GM23248 (cell line): ENCODE measurements around the gene C17orf78. TPM values are rescaled to one million over a fixed set of nuclear protein-coding genes. Genes with fewer than 3 reads are reported as not detected.
"Not testable (repeated sequence)": the region's sequence is repeated elsewhere in the genome, so short reads cannot be mapped to it uniquely, and the experiment has no call there.

Experiments used
- DNase-seq: peaks from one replicate; pipeline ENCODE4 v3.0.0-alpha.2; 2015
- H2AFZ ChIP-seq: fragments of 200-600 bp; sonication (generic); 2 replicates; pipeline ENCODE4 v1.6.1; 2016; ENCODE audit warnings: antibody characterized with exemption
- H3F3A ChIP-seq: fragments of 200-600 bp; sonication (generic); 2 replicates; pipeline ENCODE4 v1.6.1; 2016; ENCODE audit warnings: mild to moderate bottlenecking, antibody characterized with exemption, mixed run types; ENCODE audit not compliant: insufficient read depth
- H3K27ac ChIP-seq: fragments of 200-600 bp; sonication (generic); 2 replicates; pipeline ENCODE4 v1.5.1; 2016; ENCODE audit warnings: mild to moderate bottlenecking
- H3K27me3 ChIP-seq: fragments of 200-600 bp; sonication (generic); replicated peaks from 2 replicates; pipeline ENCODE4 v1.6.1; 2016; ENCODE audit warnings: mild to moderate bottlenecking; ENCODE audit not compliant: insufficient read depth
- H3K36me3 ChIP-seq: fragments of 200-600 bp; sonication (generic); 2 replicates; pipeline ENCODE4 v1.6.1; 2016; ENCODE audit warnings: low read depth, mild to moderate bottlenecking
- H3K4me1 ChIP-seq: fragments of 200-600 bp; sonication (generic); 2 replicates; pipeline ENCODE4 v1.6.1; 2016; ENCODE audit warnings: mild to moderate bottlenecking; ENCODE audit not compliant: insufficient read depth
- H3K4me2 ChIP-seq: fragments of 200-600 bp; sonication (generic); one replicate; pipeline ENCODE4 v1.6.1; 2016; ENCODE audit warnings: mild to moderate bottlenecking; ENCODE audit not compliant: unreplicated experiment
- H3K4me3 ChIP-seq: fragments of 200-600 bp; sonication (generic); 2 replicates; pipeline ENCODE4 v1.5.1; 2016; ENCODE audit warnings: mild to moderate bottlenecking
- H3K79me2 ChIP-seq: fragments of 200-600 bp; sonication (generic); 2 replicates; pipeline ENCODE4 v1.6.1; 2016; ENCODE audit warnings: mild to moderate bottlenecking; ENCODE audit not compliant: insufficient read depth
- H3K9ac ChIP-seq: fragments of 200-600 bp; sonication (generic); 2 replicates; pipeline ENCODE4 v1.6.1; 2016; ENCODE audit warnings: mild to moderate bottlenecking
- H3K9me2 ChIP-seq: fragments of 200-600 bp; sonication (generic); 2 replicates; pipeline ENCODE4 v1.6.1; 2016; ENCODE audit warnings: mixed run types, mild to moderate bottlenecking, moderate library complexity; ENCODE audit not compliant: insufficient read depth
- H3K9me3 ChIP-seq: fragments of 200-600 bp; sonication (generic); one replicate; pipeline ENCODE4 v1.6.1; 2017; ENCODE audit warnings: low read depth
- H4K20me1 ChIP-seq: fragments of 200-600 bp; sonication (generic); 2 replicates; pipeline ENCODE4 v1.6.0; 2016; ENCODE audit not compliant: insufficient read depth
- EZH2 ChIP-seq: fragments of 200-600 bp; sonication (generic); IDR thresholded peaks from 2 replicates; pipeline ENCODE4 v1.6.1; 2018; ENCODE audit warnings: antibody characterized with exemption, mild to moderate bottlenecking; ENCODE audit not compliant: insufficient read depth, poor library complexity, severe bottlenecking
- EZH2phosphoT487 ChIP-seq: fragments of 200-600 bp; sonication (generic); IDR thresholded peaks from 2 replicates; pipeline ENCODE4 v1.6.1; 2018; ENCODE audit warnings: antibody characterized with exemption, moderate library complexity, mild to moderate bottlenecking, low read depth; ENCODE audit not compliant: insufficient read depth
- WGBS, 2 experiments: methylation state at CpG; one replicate each; pipeline ENCODE4 v1.1.6; 2015 to 2017; ENCODE audit warnings: low lambda C conversion rate in 2 of 2, low coverage in 1 of 2; ENCODE audit errors: missing lambda C conversion rate in 2 of 2; 5-methylcytosine and 5-hydroxymethylcytosine counted together
- in situ Hi-C: fragments of 300-500 bp; cut with MboI; formaldehyde crosslinking; loops from 2 replicates; pipeline ENCODE4 v1.15.0; 2020
- polyA plus RNA-seq: library from polyadenylated mRNA; unstranded; fragments of >200 nt; fragmentation: Nextera tagmentation; extraction: Ambion mirVana; gene quantifications from 2 replicates; pipeline ENCODE4 v1.2.1, GENCODE V29; 2016
- total RNA-seq: library from RNA; depleted of rRNA; stranded (reverse); fragments of >200 nt; shearing (Covaris generic); gene quantifications from 2 replicates; pipeline ENCODE4 v1.2.3, GENCODE V29; 2014; rRNA removed

The C17orf78 gene
- total and polyA plus RNA-seq, 2 experiments from 2014 or later, result not detected

DNA sequence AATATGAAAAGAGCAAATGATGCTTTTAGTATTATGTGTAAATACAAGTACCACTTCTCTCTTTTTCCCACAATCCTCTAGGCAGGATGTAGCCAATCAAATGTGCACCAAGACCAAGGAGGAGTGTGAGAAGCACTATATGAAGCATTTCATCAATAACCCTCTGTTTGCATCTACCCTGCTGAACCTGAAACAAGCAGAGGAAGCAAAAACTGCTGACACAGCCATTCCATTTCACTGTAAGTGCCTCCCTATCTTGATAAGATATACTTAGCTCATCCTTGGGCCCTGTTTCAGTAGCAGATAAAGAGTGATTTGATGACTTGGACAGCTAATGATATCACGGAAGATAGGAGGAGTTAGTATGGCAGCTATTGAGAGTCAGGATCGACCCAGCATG, 64.6 kb downstream of the C17orf78 start:
- H2AFZ ChIP-seq, result no peak overlapping the region
- H3K9me2 ChIP-seq, result no peaks in the 10 kb centered on the region
- no peaks in the 10 kb centered on the region for H4K20me1 ChIP-seq
- in situ Hi-C loops, result no loop called here
- no peaks in the 10 kb centered on the region for H3K27me3 ChIP-seq
- H3F3A ChIP-seq, result no peaks in the 10 kb centered on the region
- no peak overlapping the region for H3K4me2 ChIP-seq
- TF ChIP-seq EZH2, result no peak
- no peak for TF ChIP-seq EZH2phosphoT487
- no peaks in the 10 kb centered on the region for H3K4me1 ChIP-seq
- no peak overlapping the region for H3K4me3 ChIP-seq
- 96 to 100% methylated on average over 2 of the region's 2 CpGs for WGBS, 2 experiments
- H3K9me3 ChIP-seq, result no peaks in the 10 kb centered on the region
- H3K79me2 ChIP-seq, result 0 out of 2 replicates have a peak, but pooled peaks cover 5% of the 10 kb centered on the region
- no peak for DNase-seq
- no peak overlapping the region for H3K9ac ChIP-seq
- H3K27ac ChIP-seq, result no peak overlapping the region
- H3K36me3 ChIP-seq, result peaks cover 45% of the 10 kb centered on the region

DNA sequence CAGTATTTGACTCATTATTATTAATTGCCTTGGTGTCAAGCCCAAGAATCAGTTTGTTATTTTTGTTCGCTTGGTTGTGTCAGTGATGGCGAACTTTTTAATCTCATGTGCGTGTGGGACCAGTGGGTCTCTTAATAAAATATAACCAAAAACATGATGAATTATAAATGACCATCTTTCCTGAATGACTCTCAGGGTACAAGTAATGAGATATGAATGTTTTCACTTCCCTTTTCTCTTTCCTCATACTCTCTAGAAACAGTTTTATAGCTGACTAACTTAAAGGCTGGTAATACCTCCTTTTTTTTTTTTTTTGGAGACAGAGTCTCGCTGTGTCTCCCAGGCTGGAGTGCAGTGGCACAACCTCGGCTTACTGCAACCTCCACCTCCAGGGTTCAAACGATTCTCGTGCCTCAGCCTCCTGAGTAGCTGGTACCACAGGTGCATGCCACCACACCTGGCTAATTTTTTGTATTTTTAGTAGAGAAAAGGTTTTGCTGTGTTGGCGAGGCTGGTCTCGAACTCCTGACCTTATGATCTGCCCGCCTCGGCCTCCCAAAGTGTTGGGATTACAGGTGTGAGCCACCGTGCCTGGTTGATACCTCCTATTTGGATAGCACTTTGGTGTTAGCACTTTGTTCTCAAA, 65.7 kb downstream of the C17orf78 start:
- H3K79me2 ChIP-seq, H3K9me3 ChIP-seq, H3K9ac ChIP-seq, H3K4me3 ChIP-seq, H4K20me1 ChIP-seq, H3K27me3 ChIP-seq, H3K9me2 ChIP-seq, H3K27ac ChIP-seq, in situ Hi-C loops, H3F3A ChIP-seq, H3K4me2 ChIP-seq, H2AFZ ChIP-seq, H3K4me1 ChIP-seq: not testable (repeated sequence)
- WGBS, 2 experiments, result 94 to 97% methylated on average over 12 of the region's 12 CpGs
- H3K36me3 ChIP-seq, result peaks cover 45% of the 10 kb centered on the region
- peak; percentile 15 for DNase-seq

Other genes starting within 250 kb of the C17orf78 start
- 21.9 and 38.3 TPM in 2 replicates for gene ACACA, start 30.9 kb downstream of the C17orf78 start, total RNA-seq
- gene ACACA, start 30.9 kb downstream of the C17orf78 start, polyA plus RNA-seq, result 10.2 and 10.3 TPM in 2 replicates
- 16.9 and 18.3 TPM in 2 replicates for gene TADA2A, start 30.9 kb downstream of the C17orf78 start, total RNA-seq
- 15.1 and 16.7 TPM in 2 replicates for gene TADA2A, start 30.9 kb downstream of the C17orf78 start, polyA plus RNA-seq
- 154 and 161 TPM in 2 replicates for gene DUSP14, start 113.9 kb downstream of the C17orf78 start, total RNA-seq
- gene DUSP14, start 113.9 kb downstream of the C17orf78 start, polyA plus RNA-seq, result 153 and 157 TPM in 2 replicates
- 5.6 TPM in 2 replicates for gene SYNRG, start 233.4 kb downstream of the C17orf78 start, total RNA-seq
- gene SYNRG, start 233.4 kb downstream of the C17orf78 start, polyA plus RNA-seq, result 12.1 and 13.1 TPM in 2 replicates